Measurements from ENCODE around the gene SNRK. TPM values are rescaled to one million over a fixed set of nuclear protein-coding genes. Genes with fewer than 3 reads are reported as not detected.

SNRK gene
- total RNA-seq, 1 donor from 2014 or later, result 13.3 TPM

- Mint-ChIP-seq H3K4me3 (ENCODE audit: unreplicated experiment) (no peak overlapping the region), H3K36me3 (ENCODE audit: low read depth, unreplicated experiment) (peaks cover 14% of the 10 kb centered on the region), H3K27me3 (ENCODE audit: low read depth, unreplicated experiment) (peaks cover 3% of the 10 kb centered on the region), H3K9me3 (ENCODE audit: unreplicated experiment) (peaks cover 7% of the 10 kb centered on the region), H3K27ac (ENCODE audit: unreplicated experiment) (no peak overlapping the region), H3K4me1 (ENCODE audit: low read depth, unreplicated experiment) (no peaks in the 10 kb centered on the region)
- FAIRE-seq, result no peak
- H2AFZ ChIP-seq (ENCODE audit: low read depth, low read length), result no peak overlapping the region
- H3K4me3 ChIP-seq (ENCODE audit: insufficient read depth, low read depth, low read length), result no peak overlapping the region
- H3K4me1 ChIP-seq (ENCODE audit: insufficient read depth, low read length), result no peaks in the 10 kb centered on the region
- no peak overlapping the region for H3K4me2 ChIP-seq (ENCODE audit: low read length)
- no peak overlapping the region for H3K9ac ChIP-seq (ENCODE audit: low read length)
- no peak for DNase-seq (ENCODE audit: low read depth)
- no peaks in the 10 kb centered on the region for H4K20me1 ChIP-seq (ENCODE audit: insufficient read depth, low read length)
- H3K9me3 ChIP-seq (ENCODE audit: insufficient read depth, low read depth, low read length), result peaks cover under 1% of the 10 kb centered on the region
- H3K36me3 ChIP-seq (ENCODE audit: insufficient read depth, low read length), result no peaks in the 10 kb centered on the region
- no peaks in the 10 kb centered on the region for H3K27me3 ChIP-seq (ENCODE audit: insufficient read depth, low read length)
- no peak overlapping the region for H3K27ac ChIP-seq (ENCODE audit: low read depth, low read length)
- TF ChIP-seq EZH2 (IDR thresholded peaks at IDR 0.05; ENCODE audit: insufficient read depth, low read length) (no peak), CTCF (IDR thresholded peaks at IDR 0.05; ENCODE audit: insufficient read depth, low read depth, low read length) (no peak)
- H3K79me2 ChIP-seq (ENCODE audit: insufficient read depth, low read length), result no peaks in the 10 kb centered on the region
Observed at GRCh38 chr3:43361077-43361476, 74.7 kb downstream of the SNRK start.

GRCh38 chr3:43362183-43362582 lies 75.8 kb downstream of the SNRK start:
- no peak for FAIRE-seq
- no peak for TF ChIP-seq EZH2 (IDR thresholded peaks at IDR 0.05; ENCODE audit: insufficient read depth, low read length)
- TF ChIP-seq CTCF (IDR thresholded peaks at IDR 0.05; ENCODE audit: insufficient read depth, low read depth, low read length), result no peak
- H3K36me3 Mint-ChIP-seq (ENCODE audit: low read depth, unreplicated experiment), result peaks cover 14% of the 10 kb centered on the region

GRCh38 chr3:43362961-43363360 lies 76.6 kb downstream of the SNRK start:
- Histone ChIP-seq H4K20me1 (ENCODE audit: insufficient read depth, low read length) (no peaks in the 10 kb centered on the region), H3K79me2 (ENCODE audit: insufficient read depth, low read length) (no peaks in the 10 kb centered on the region), H3K9me3 (ENCODE audit: insufficient read depth, low read depth, low read length) (no peaks in the 10 kb centered on the region), H3K4me1 (ENCODE audit: insufficient read depth, low read length) (no peaks in the 10 kb centered on the region), H3K27ac (ENCODE audit: low read depth, low read length) (no peak overlapping the region), H3K27me3 (ENCODE audit: insufficient read depth, low read length) (no peaks in the 10 kb centered on the region), H3K36me3 (ENCODE audit: insufficient read depth, low read length) (no peaks in the 10 kb centered on the region), H3K9ac (ENCODE audit: low read length) (no peak overlapping the region), H2AFZ (ENCODE audit: low read depth, low read length) (no peak overlapping the region), H3K4me2 (ENCODE audit: low read length) (no peak overlapping the region), H3K4me3 (ENCODE audit: insufficient read depth, low read depth, low read length) (no peak overlapping the region)
- no peak for DNase-seq (ENCODE audit: low read depth)
- Mint-ChIP-seq H3K27ac (ENCODE audit: unreplicated experiment) (no peak overlapping the region), H3K9me3 (ENCODE audit: unreplicated experiment) (peaks cover 3% of the 10 kb centered on the region), H3K4me3 (ENCODE audit: unreplicated experiment) (no peak overlapping the region), H3K27me3 (ENCODE audit: low read depth, unreplicated experiment) (peaks cover 2% of the 10 kb centered on the region), H3K4me1 (ENCODE audit: low read depth, unreplicated experiment) (no peaks in the 10 kb centered on the region), H3K36me3 (ENCODE audit: low read depth, unreplicated experiment) (peaks cover 12% of the 10 kb centered on the region)
- no peak for FAIRE-seq
- TF ChIP-seq EZH2 (IDR thresholded peaks at IDR 0.05; ENCODE audit: insufficient read depth, low read length) (no peak), CTCF (IDR thresholded peaks at IDR 0.05; ENCODE audit: insufficient read depth, low read depth, low read length) (no peak)

More at GRCh38 chr3:43362183-43362582, 75.8 kb downstream of the SNRK start:
- Histone ChIP-seq H3K9me3 (ENCODE audit: insufficient read depth, low read depth, low read length) (no peaks in the 10 kb centered on the region), H3K36me3 (ENCODE audit: insufficient read depth, low read length) (no peaks in the 10 kb centered on the region), H3K4me1 (ENCODE audit: insufficient read depth, low read length) (no peaks in the 10 kb centered on the region), H3K4me3 (ENCODE audit: insufficient read depth, low read depth, low read length) (no peak overlapping the region), H2AFZ (ENCODE audit: low read depth, low read length) (no peak overlapping the region), H3K27me3 (ENCODE audit: insufficient read depth, low read length) (no peaks in the 10 kb centered on the region), H3K4me2 (ENCODE audit: low read length) (no peak overlapping the region), H4K20me1 (ENCODE audit: insufficient read depth, low read length) (no peaks in the 10 kb centered on the region), H3K9ac (ENCODE audit: low read length) (no peak overlapping the region), H3K79me2 (ENCODE audit: insufficient read depth, low read length) (no peaks in the 10 kb centered on the region), H3K27ac (ENCODE audit: low read depth, low read length) (no peak overlapping the region)
- H3K27me3 Mint-ChIP-seq (ENCODE audit: low read depth, unreplicated experiment), result peaks cover 3% of the 10 kb centered on the region
- H3K4me3 Mint-ChIP-seq (ENCODE audit: unreplicated experiment), result no peak overlapping the region
- no peak overlapping the region for H3K27ac Mint-ChIP-seq (ENCODE audit: unreplicated experiment)
- peaks cover 3% of the 10 kb centered on the region for H3K9me3 Mint-ChIP-seq (ENCODE audit: unreplicated experiment)
- no peak for DNase-seq (ENCODE audit: low read depth)
- H3K4me1 Mint-ChIP-seq (ENCODE audit: low read depth, unreplicated experiment), result no peaks in the 10 kb centered on the region
